PC-9 (cell line): ENCODE data around the gene ZSCAN12. TPM values are rescaled to one million over a fixed set of nuclear protein-coding genes. Genes with fewer than 3 reads are reported as not detected.

Experiments used
- BruUV-seq: library from RNA; stranded (reverse); fragments of 400-500 nt; replicated peaks from 2 replicates; lab custom pipeline; 2021; lab: Mats Ljungman, UMichigan
- CTCF ChIA-PET: fragments of 300-600 bp; sonication (Branson Sonifier 250); formaldehyde crosslinking; loops from one replicate; lab custom pipeline; 2022; ENCODE audit warnings: antibody characterized with exemption; lab: Charles Lee
- POLR2A ChIA-PET: fragments of 300-600 bp; sonication (Branson Sonifier 250); formaldehyde crosslinking; loops from one replicate; lab custom pipeline; 2022; ENCODE audit warnings: antibody characterized with exemption; ENCODE audit not compliant: unreplicated experiment; lab: Charles Lee
- DNase-seq, 2 experiments: peaks; one replicate each; pipeline versions ENCODE4 v3.0.0 to v3.0.0-alpha.2; 2015 to 2022; ENCODE audit warnings: mixed read lengths in 1 of 2
- H2AFZ ChIP-seq: fragments of 200-600 bp; sonication (generic); 2 replicates; pipeline ENCODE4 v1.8.1; 2017; ENCODE audit warnings: antibody characterized with exemption
- H3F3A ChIP-seq: fragments of 200-600 bp; sonication (generic); 2 replicates; pipeline ENCODE4 v1.8.1; 2017; ENCODE audit warnings: antibody characterized with exemption, mild to moderate bottlenecking, low read depth; ENCODE audit not compliant: insufficient read depth
- H3K27ac ChIP-seq: fragments of 200-600 bp; sonication (generic); 2 replicates; pipeline ENCODE4 v1.6.1; 2016; ENCODE audit warnings: mixed run types
- H3K27me3 ChIP-seq: fragments of 200-600 bp; sonication (generic); 2 replicates; pipeline ENCODE4 v1.6.1; 2016; ENCODE audit warnings: low read depth, mixed run types; ENCODE audit not compliant: insufficient read depth
- H3K36me3 ChIP-seq: fragments of 200-600 bp; sonication (generic); 2 replicates; pipeline ENCODE4 v1.6.1; 2016; ENCODE audit warnings: low read depth, mixed run types
- H3K4me1 ChIP-seq: fragments of 200-600 bp; sonication (generic); replicated peaks from 2 replicates; pipeline ENCODE4 v1.6.1; 2016; ENCODE audit warnings: mixed run types; ENCODE audit not compliant: insufficient read depth
- H3K4me2 ChIP-seq: fragments of 200-600 bp; sonication (generic); 2 replicates; pipeline ENCODE4 v1.6.1; 2017; ENCODE audit warnings: mixed run types
- H3K4me3 ChIP-seq: fragments of 200-600 bp; sonication (generic); 2 replicates; pipeline ENCODE4 v1.6.1; 2016; ENCODE audit warnings: mixed run types
- H3K79me2 ChIP-seq: fragments of 200-600 bp; sonication (generic); 2 replicates; pipeline ENCODE4 v1.6.1; 2017; ENCODE audit warnings: low read depth, mixed run types
- H3K9me2 ChIP-seq: fragments of 200-600 bp; sonication (generic); 2 replicates; pipeline ENCODE4 v1.8.1; 2017; ENCODE audit warnings: mild to moderate bottlenecking; ENCODE audit not compliant: insufficient read depth
- H3K9me3 ChIP-seq: fragments of 200-600 bp; sonication (generic); 2 replicates; pipeline ENCODE4 v1.8.1; 2016; ENCODE audit warnings: low read depth; ENCODE audit not compliant: insufficient read depth
- H4K20me1 ChIP-seq: fragments of 200-600 bp; sonication (generic); 2 replicates; pipeline ENCODE4 v1.8.1; 2017; ENCODE audit not compliant: insufficient read depth
- CTCF ChIP-seq: fragments of 200-600 bp; sonication (generic); conservative IDR thresholded peaks from 2 replicates; pipeline ENCODE4 v1.6.1; 2017; ENCODE audit warnings: mixed run types, antibody characterized with exemption, mild to moderate bottlenecking, moderate library complexity
- EZH2 ChIP-seq: fragments of 200-600 bp; sonication (generic); IDR thresholded peaks from 2 replicates; pipeline ENCODE4 v1.8.0; 2017; ENCODE audit warnings: antibody characterized with exemption, low read depth
- intact Hi-C: fragments of 100-400 bp; cut with micrococcal nuclease; formaldehyde crosslinking; loops from one replicate; pipeline ENCODE4 v1.10.0; 2022; ENCODE audit not compliant: unreplicated experiment
- total RNA-seq: library from RNA; stranded (reverse); gene quantifications from 2 replicates; pipeline ENCODE4 v1.2.3, GENCODE V29; 2021

The ZSCAN12 gene
- total RNA-seq, 1 experiment from 2014 or later = 11.2 TPM

- Histone ChIP-seq H3K4me2 (peak overlapping the region; percentile 84), H2AFZ (peak overlapping the region; percentile 98), H3K27ac (no peak overlapping the region), H3K4me3 (peak overlapping the region; percentile 84), H3K27me3 (peaks cover 4% of the 10 kb centered on the region; the same call in 1 of the 2 replicates), H3K9me3 (no peaks in the 10 kb centered on the region), H3K9me2 (no peaks in the 10 kb centered on the region), H4K20me1 (no peaks in the 10 kb centered on the region), H3K79me2 (peaks cover 40% of the 10 kb centered on the region), H3K4me1 (peaks cover 23% of the 10 kb centered on the region), H3K36me3 (no peaks in the 10 kb centered on the region), H3F3A (peaks cover 7% of the 10 kb centered on the region; the same call in 1 of the 2 replicates)
- DNase-seq = no peak
- ChIA-PET POLR2A (interaction anchor here (0.5 to 0.7 kb wide), 5 partner anchors 167 to 1026 kb away, joined by 3 to 9 read pairs (median 6); no protein-coding TSS in a partner anchor), CTCF (no interaction called here)
- TF ChIP-seq CTCF = no peak
- TF ChIP-seq EZH2 = no peak
- intact Hi-C loops = no loop called here
- no TSS peak for BruUV-seq
These were observed 50.1 kb downstream of the ZSCAN12 start for GRCh38 chr6:28349344-28349891.

GRCh38 chr6:28347119-28347518 lies 52.4 kb downstream of the ZSCAN12 start:
- Histone ChIP-seq H3K79me2 (peaks cover 21% of the 10 kb centered on the region), H2AFZ (no peak overlapping the region), H3K27ac (no peak overlapping the region), H4K20me1 (no peaks in the 10 kb centered on the region), H3K4me2 (no peak overlapping the region), H3K27me3 (peaks cover 11% of the 10 kb centered on the region), H3K4me3 (no peak overlapping the region), H3K9me2 (no peaks in the 10 kb centered on the region), H3K36me3 (no peaks in the 10 kb centered on the region), H3K4me1 (peaks cover 17% of the 10 kb centered on the region), H3F3A (0 out of 2 replicates have a peak, but pooled peaks cover 7% of the 10 kb centered on the region), H3K9me3 (no peaks in the 10 kb centered on the region)
- TF ChIP-seq EZH2 (no peak), CTCF (no peak)
- DNase-seq = no peak
- no TSS peak for BruUV-seq
- intact Hi-C loops = no loop called here
- ChIA-PET CTCF (no interaction called here), POLR2A (interaction anchor here (0.6 kb wide), 1 partner anchor 12 kb away, joined by 3 read pairs; no protein-coding TSS in a partner anchor)

GRCh38 chr6:28345201-28345600 lies 54.3 kb downstream of the ZSCAN12 start:
- no peak for TF ChIP-seq EZH2
- Histone ChIP-seq H3K4me2 (no peak overlapping the region), H3K9me3 (0 out of 2 replicates have a peak, but pooled peaks cover 6% of the 10 kb centered on the region), H3K27me3 (peaks cover 11% of the 10 kb centered on the region), H3K79me2 (peaks cover 3% of the 10 kb centered on the region; the same call in 1 of the 2 replicates), H3K4me1 (no peaks in the 10 kb centered on the region), H3K27ac (no peak overlapping the region), H3K36me3 (no peaks in the 10 kb centered on the region), H3K4me3 (no peak overlapping the region), H4K20me1 (no peaks in the 10 kb centered on the region), H2AFZ (no peak overlapping the region), H3F3A (no peaks in the 10 kb centered on the region), H3K9me2 (no peaks in the 10 kb centered on the region)
- ChIA-PET CTCF (no interaction called here), POLR2A (interaction anchor here (0.5 kb wide), 1 partner anchor 753 kb away, joined by 3 read pairs; no protein-coding TSS in a partner anchor)
- intact Hi-C loops = no loop called here
- BruUV-seq = no TSS peak
- no peak for DNase-seq
